Astrocyte of the spinal cord (primary cell): ENCODE results near the gene ST3GAL4.

Experiments used
- DNase-seq: peaks from one replicate; pipeline ENCODE4 v3.0.0; 2011; ENCODE audit warnings: low read depth, low spot score
- H3K4me3 ChIP-seq: 2 replicates; pipeline ENCODE4 v1.5.1; 2011; ENCODE audit warnings: low read depth, mild to moderate bottlenecking, low read length, moderate library complexity
- CTCF ChIP-seq: IDR thresholded peaks from 2 replicates; pipeline ENCODE4 v1.5.1; 2012; ENCODE audit warnings: low read depth, mild to moderate bottlenecking, low read length, inconsistent platforms
- in situ Hi-C: cut with HindIII; loops from 2 replicates; pipeline ENCODE4 v1.10.0; 2017; ENCODE audit warnings: low sequenced_read_pairs

ST3GAL4 gene

GRCh38 chr11:126329644-126330211 is 25.8 kb upstream of the ST3GAL4 start:
- in situ Hi-C loops: no loop called here
- DNase-seq: no peak

GRCh38 chr11:126331286-126331685 is 24.2 kb upstream of the ST3GAL4 start:
- in situ Hi-C loops: no loop called here
- no peak overlapping the region for H3K4me3 ChIP-seq
- DNase-seq: no peak
- no peak for TF ChIP-seq CTCF

More at GRCh38 chr11:126329644-126330211, 25.8 kb upstream of the ST3GAL4 start:
- H3K4me3 ChIP-seq: no peak overlapping the region
- no peak for TF ChIP-seq CTCF

- DNase-seq: peak; percentile 83
- in situ Hi-C loops: no loop called here
- no peak overlapping the region for H3K4me3 ChIP-seq
- TF ChIP-seq CTCF: no peak
These were observed 23.2 kb upstream of the ST3GAL4 start for GRCh38 chr11:126332221-126332711.

GRCh38 chr11:126333142-126333541 is 22.3 kb upstream of the ST3GAL4 start:
- TF ChIP-seq CTCF: no peak
- no peak overlapping the region for H3K4me3 ChIP-seq
- no peak for DNase-seq
- in situ Hi-C loops: no loop called here

- TF ChIP-seq CTCF: no peak
- no peak overlapping the region for H3K4me3 ChIP-seq
- in situ Hi-C loops: no loop called here
- DNase-seq: peak; percentile 51
These were observed 20.6 kb upstream of the ST3GAL4 start for GRCh38 chr11:126334659-126335462.

- DNase-seq: no peak
- in situ Hi-C loops: no loop called here
- no peak overlapping the region for H3K4me3 ChIP-seq
- TF ChIP-seq CTCF: no peak
These were observed 20.1 kb upstream of the ST3GAL4 start for GRCh38 chr11:126335463-126335760.
